ENCODE results near the gene NKD2.

NKD2 gene

DNA sequence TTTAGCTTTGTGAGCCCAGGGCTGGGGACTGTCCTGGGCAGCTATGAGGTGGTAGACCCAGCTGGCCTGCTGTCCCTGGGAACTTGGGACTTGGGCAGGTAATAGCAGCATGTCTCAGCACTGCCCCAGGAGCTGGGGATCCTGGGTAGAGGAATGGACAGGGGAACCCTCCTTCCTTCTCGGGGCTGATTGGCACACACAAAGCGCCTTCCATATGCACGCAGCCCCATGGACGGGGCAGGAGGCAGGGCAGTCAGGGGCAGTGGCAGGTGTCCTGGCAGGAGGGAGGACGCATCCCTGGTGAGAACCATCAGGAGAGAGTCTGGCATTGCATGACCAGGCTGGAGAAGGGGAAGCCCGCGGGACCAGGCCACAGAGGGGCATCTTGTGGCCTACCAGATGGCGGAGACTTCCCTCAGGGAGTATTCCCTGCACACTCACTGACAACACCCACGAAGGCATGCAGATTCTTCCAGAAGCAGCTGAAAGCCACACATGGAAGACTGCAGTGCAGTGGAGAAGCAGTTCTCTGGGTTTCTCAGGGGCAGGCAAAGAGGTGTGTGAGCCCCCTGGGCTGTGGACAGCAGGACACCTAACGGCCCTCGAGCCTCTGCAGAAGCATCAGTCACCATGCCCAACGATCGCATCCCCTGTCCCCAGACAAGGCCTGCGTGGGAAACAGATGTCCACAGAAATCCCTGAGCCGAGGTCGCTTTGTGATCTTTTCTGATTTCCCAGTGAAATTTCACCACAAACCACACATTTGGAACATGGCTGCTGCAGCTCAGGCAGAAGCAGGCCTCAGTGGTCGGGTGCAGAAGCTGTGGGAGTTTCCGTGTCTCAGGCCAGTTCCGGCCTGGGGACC, 7.0 kb upstream of the NKD2 start:
- no peaks in the 10 kb centered on the region for H3K36me3 ChIP-seq (ENCODE audit: insufficient read depth, low read length)
- no peaks in the 10 kb centered on the region for H3K9me3 ChIP-seq (ENCODE audit: control insufficient read depth, insufficient read depth, low read length)
- no peak overlapping the region for H3K9ac ChIP-seq (ENCODE audit: low read depth, low read length)
- peaks cover 5% of the 10 kb centered on the region; the same call in 1 of the 2 replicates for H3K4me1 ChIP-seq (ENCODE audit: insufficient read depth, low read length)

DNA sequence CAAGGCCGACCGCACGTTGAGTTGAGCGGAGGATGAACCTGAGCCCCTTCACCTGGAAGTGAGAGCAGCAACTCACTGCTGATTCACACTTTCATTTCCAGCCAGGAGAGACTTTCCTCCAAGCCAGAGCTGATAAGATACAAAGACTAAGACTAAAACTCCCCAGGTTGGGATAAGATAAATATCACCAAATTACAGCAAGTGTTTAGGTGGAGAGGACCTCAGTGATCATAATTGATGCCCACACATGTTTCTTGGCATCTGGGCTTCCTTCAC, 6.4 kb upstream of the NKD2 start:
- no peaks in the 10 kb centered on the region; the same call in 1 of the 2 replicates for H3K4me1 ChIP-seq (ENCODE audit: insufficient read depth, low read length)

DNA sequence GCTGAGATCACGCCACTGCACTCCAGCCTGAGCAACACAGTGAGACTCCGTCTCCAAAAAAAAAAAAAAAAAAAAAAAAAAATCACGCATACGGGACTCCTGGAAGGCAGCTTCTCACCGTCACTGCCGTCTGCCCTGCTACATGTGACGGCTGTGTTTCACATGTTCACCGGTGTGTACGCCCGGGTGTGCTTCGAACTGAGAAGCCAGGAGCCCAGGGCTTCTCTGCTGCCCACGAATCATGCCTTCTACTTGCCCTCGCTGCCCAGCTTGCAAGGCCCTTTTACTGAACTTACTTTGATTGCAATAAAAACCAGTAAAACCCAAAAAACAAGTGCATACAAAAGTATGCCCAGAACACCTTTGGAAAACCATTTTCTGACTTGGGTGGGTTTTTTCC, 5.8 kb upstream of the NKD2 start:
- Histone ChIP-seq H3K36me3 (ENCODE audit: insufficient read depth, low read length) (no peaks in the 10 kb centered on the region), H3K9ac (ENCODE audit: low read depth, low read length) (no peak overlapping the region), H3K4me1 (ENCODE audit: insufficient read depth, low read length) (no peaks in the 10 kb centered on the region; the same call in 1 of the 2 replicates), H3K9me3 (ENCODE audit: control insufficient read depth, insufficient read depth, low read length) (no peaks in the 10 kb centered on the region)

More for the DNA sequence above, 6.4 kb upstream of the NKD2 start:
- Histone ChIP-seq H3K9me3 (ENCODE audit: control insufficient read depth, insufficient read depth, low read length) (no peaks in the 10 kb centered on the region), H3K36me3 (ENCODE audit: insufficient read depth, low read length) (no peaks in the 10 kb centered on the region), H3K9ac (ENCODE audit: low read depth, low read length) (no peak overlapping the region)

DNA sequence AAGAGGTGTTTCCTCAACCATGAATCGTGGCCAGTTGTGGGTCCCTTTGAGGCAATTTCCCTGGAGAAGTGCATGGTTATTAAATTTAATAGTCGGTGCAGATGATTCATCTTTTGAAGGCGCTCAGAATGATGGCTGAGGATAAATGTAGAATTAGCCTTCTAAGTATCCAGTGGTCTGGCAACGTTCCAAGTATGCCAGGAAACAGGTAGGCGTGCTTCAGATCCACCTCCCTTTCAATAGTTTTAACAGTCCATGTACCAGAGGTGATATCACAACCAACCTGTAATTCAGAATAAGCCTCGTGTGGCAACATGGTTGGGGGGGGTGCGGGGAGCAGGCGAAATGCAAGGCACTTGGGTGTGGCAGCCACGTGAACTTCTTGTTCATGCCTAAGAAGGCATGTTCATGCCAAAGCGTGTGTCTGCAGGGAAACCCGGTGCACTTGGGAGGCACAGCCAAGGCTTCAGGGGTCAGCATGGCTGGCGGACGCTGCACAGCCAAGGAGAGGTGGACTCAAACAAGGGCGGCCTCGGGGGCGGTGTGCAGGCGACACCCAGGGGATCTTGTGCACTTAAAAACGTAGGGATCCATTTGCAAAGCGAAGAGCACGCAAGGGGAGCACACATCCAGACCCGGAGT, 5.2 kb upstream of the NKD2 start:
- Histone ChIP-seq H3K4me1 (ENCODE audit: insufficient read depth, low read length) (peaks cover 4% of the 10 kb centered on the region; the same call in 1 of the 2 replicates), H3K9ac (ENCODE audit: low read depth, low read length) (peak overlapping the region; percentile 48; the same call in 1 of the 2 replicates), H3K36me3 (ENCODE audit: insufficient read depth, low read length) (no peaks in the 10 kb centered on the region), H3K9me3 (ENCODE audit: control insufficient read depth, insufficient read depth, low read length) (no peaks in the 10 kb centered on the region)

DNA sequence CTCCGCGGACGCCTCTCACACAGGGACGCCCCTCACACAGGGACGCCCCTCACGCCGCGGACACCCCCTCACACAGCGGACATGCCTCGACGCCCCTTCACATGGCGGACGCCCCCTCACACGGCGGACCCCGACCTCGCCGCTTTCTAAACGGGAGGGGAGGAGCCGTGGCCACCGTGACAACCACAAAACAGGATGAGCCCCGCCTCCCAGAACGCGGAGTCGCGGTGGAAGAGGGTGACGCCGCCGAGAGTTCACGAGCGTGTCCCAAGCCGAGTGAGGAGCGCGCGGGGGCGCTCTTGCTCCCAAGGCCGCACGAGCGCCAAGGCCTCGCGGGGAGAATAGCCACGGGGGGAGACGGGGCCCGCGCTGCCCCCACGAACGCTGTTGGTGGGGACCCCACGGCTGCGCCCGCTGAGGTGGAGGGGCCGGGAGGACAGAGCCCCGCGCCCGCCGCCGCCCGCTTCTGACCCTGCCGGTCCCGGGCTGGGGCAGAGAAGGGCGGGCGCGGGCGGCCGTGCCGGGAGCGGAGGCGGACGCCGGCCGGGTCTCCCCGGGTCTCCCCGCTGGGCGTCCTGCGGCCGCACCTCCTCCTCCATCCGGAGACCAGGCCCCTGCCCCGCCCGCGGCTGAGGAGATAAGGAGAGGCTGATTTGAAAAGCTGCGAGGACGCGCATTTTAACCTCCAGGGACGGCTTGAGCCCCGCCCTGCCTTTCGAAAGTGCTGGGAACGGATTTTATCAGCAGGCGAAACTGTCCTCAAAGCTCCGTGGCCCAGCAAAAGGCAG, 3.9 kb upstream of the NKD2 start:
- peak overlapping the region; percentile 48 for H3K9ac ChIP-seq (ENCODE audit: low read depth, low read length)
- H3K36me3 ChIP-seq (ENCODE audit: insufficient read depth, low read length): no peaks in the 10 kb centered on the region
- no peaks in the 10 kb centered on the region for H3K9me3 ChIP-seq (ENCODE audit: control insufficient read depth, insufficient read depth, low read length)
- H3K4me1 ChIP-seq (ENCODE audit: insufficient read depth, low read length): peaks cover 4% of the 10 kb centered on the region; the same call in 1 of the 2 replicates

DNA sequence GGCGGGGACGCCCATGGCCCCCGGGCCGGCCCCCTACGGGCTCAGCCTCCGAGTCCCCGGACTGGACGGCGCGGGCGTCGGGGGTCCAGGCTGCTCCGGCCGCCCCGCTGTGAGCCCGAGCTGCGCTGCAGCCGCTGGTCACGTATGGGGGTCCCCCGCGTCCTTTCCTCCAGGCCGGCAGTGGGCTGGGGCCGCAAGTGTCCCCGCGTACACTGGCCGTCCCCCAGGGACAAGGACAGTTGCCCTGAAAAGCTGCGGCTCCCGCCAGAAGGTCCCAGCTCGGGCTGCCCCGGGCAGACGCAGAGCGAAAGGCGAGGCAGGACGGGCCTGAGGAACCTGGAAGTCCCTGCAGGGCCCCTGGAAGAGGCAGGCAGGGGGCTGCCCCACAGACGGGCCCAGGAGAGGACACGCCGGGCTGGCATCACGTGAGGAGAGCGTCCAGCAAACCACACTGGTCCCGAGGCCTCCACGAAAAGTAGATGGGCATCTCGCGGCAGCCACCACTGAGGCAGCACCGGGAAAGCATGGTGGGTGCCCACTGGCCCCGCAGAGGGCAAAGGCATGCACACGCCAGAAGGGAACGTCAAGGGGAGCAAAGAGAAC, 3.3 kb upstream of the NKD2 start:
- peaks cover 4% of the 10 kb centered on the region; the same call in 1 of the 2 replicates for H3K4me1 ChIP-seq (ENCODE audit: insufficient read depth, low read length)
- H3K36me3 ChIP-seq (ENCODE audit: insufficient read depth, low read length): no peaks in the 10 kb centered on the region
- H3K9me3 ChIP-seq (ENCODE audit: control insufficient read depth, insufficient read depth, low read length): no peaks in the 10 kb centered on the region
- peak overlapping the region; percentile 48 for H3K9ac ChIP-seq (ENCODE audit: low read depth, low read length)

DNA sequence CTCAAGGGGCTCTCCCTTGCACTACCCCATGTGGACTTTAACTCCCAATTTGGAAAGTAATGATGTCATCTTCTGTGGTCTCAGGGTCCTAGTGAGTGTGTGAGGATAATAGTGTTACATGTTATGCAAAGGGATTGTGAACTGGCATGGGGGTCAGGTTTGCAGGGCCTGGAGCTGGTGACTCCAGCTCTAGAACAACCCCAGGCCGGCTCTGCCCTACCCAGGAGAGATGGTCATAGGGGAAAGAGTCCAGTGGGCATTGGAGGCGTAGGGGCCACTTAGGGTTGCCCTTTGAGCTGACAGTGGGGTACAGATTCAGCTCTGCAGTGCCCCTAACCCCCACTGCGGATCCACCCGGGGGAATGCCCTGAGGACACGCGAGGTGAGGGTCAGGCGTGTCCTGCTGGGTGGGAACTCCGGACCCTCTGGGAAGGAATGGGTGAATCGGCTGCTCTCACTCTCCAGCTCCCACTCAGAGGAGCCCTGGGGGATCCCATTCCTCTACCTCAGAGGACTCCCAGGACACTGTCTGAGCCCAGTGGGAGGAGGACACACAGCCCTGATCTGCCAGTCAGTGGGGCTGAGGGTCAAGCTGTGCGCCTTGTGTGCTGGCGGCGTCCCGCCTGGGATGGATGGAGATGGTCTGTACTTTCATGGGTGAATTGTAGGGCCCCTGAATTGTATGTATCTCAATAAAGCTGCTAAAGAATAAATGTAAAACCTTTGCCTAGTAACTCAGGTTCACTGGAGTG, 2.5 kb upstream of the NKD2 start:
- peaks cover 7% of the 10 kb centered on the region; the same call in 1 of the 2 replicates for H3K4me1 ChIP-seq (ENCODE audit: insufficient read depth, low read length)
- H3K9me3 ChIP-seq (ENCODE audit: control insufficient read depth, insufficient read depth, low read length): no peaks in the 10 kb centered on the region
- no peaks in the 10 kb centered on the region for H3K36me3 ChIP-seq (ENCODE audit: insufficient read depth, low read length)
- no peak overlapping the region for H3K9ac ChIP-seq (ENCODE audit: low read depth, low read length)

DNA sequence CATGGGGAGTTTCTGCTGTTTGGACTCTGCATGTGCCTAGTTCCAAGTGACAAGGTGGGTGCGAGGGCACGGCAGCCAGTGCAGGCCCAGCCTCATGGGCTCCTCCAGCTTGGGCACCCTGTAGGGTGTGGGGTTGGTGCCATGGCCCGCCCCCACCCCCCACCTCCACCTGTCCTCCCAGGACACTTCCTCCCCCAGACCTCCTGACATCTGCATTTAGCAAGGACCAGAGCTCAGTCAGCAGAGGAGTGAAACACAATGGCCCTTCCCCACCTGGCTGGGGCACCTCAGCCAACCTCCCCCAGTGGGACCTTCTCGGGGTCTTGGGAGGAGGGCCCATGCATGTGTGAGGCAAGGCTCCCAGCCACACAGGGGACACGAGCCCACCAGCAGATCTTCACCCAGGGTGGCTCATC, 1.9 kb upstream of the NKD2 start:
- no peak overlapping the region for H3K9ac ChIP-seq (ENCODE audit: low read depth, low read length)
- peaks cover 7% of the 10 kb centered on the region; the same call in 1 of the 2 replicates for H3K4me1 ChIP-seq (ENCODE audit: insufficient read depth, low read length)
- H3K36me3 ChIP-seq (ENCODE audit: insufficient read depth, low read length): no peaks in the 10 kb centered on the region
- no peaks in the 10 kb centered on the region for H3K9me3 ChIP-seq (ENCODE audit: control insufficient read depth, insufficient read depth, low read length)

DNA sequence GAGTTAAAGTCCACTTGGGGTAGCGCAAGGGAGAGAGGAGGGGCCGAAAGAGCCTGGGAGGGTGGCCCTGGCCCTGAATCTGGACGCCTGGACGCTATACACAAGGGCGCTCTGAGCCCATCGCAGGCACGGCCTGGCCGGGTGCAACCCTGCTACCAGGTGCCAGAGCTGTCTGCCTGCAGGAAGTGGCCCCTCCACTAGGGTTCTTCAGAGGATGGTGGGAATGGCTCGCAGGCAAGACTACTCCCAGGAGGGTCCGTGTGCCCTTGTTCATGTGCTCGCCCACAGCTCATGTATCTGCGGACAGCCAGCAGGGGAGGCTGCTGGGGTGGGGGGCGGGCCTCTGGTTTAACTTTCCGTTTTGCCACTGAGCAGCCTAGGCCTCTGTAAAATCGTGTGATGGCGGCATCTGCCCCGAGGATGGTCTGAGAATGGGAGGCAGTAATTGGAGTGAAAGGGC, 1.4 kb upstream of the NKD2 start:
- Histone ChIP-seq H3K9ac (ENCODE audit: low read depth, low read length) (no peak overlapping the region), H3K36me3 (ENCODE audit: insufficient read depth, low read length) (no peaks in the 10 kb centered on the region), H3K4me1 (ENCODE audit: insufficient read depth, low read length) (peaks cover 7% of the 10 kb centered on the region; the same call in 1 of the 2 replicates), H3K9me3 (ENCODE audit: control insufficient read depth, insufficient read depth, low read length) (no peaks in the 10 kb centered on the region)

DNA sequence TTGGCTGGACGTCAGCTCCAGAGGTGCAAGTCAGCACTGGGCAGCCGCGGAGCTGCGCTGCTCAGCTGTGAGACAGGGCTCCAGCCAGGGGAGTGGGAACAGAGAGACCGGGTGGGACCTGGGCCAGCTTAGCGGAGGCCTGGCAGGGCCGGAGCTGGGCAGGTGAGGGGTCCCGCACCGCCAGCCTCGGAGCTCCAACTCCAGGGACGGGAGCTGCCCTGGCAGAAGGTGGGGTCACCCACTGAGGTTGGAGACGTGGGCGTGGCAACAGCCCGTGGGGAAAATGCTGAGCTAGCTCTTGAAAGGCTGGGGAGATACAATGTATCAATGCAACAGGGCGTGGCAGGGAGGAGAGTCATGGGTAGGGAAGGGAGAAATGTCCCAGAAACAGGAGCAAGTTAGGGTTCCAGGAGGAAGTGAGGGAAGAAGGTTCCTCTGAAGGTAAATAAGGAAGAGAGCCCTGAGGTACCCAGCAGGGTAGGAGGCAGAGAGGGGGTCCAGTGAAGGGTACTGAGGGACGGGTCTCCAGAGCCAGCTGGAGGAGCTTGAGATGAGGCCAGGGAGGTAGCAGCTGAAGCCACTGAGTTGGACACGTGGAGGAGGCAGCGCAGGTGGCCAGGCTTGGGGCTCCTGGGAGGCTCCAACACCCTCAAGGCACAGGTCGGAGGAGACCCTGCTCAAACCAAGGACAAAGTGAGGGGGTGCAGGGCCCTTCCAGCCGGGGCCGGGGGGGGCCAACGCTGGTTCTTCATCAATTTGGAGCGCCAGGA, 736 bp upstream of the NKD2 start:
- Histone ChIP-seq H3K4me1 (ENCODE audit: insufficient read depth, low read length) (peaks cover 7% of the 10 kb centered on the region; the same call in 1 of the 2 replicates), H3K9ac (ENCODE audit: low read depth, low read length) (no peak overlapping the region), H3K9me3 (ENCODE audit: control insufficient read depth, insufficient read depth, low read length) (no peaks in the 10 kb centered on the region), H3K36me3 (ENCODE audit: insufficient read depth, low read length) (no peaks in the 10 kb centered on the region)

DNA sequence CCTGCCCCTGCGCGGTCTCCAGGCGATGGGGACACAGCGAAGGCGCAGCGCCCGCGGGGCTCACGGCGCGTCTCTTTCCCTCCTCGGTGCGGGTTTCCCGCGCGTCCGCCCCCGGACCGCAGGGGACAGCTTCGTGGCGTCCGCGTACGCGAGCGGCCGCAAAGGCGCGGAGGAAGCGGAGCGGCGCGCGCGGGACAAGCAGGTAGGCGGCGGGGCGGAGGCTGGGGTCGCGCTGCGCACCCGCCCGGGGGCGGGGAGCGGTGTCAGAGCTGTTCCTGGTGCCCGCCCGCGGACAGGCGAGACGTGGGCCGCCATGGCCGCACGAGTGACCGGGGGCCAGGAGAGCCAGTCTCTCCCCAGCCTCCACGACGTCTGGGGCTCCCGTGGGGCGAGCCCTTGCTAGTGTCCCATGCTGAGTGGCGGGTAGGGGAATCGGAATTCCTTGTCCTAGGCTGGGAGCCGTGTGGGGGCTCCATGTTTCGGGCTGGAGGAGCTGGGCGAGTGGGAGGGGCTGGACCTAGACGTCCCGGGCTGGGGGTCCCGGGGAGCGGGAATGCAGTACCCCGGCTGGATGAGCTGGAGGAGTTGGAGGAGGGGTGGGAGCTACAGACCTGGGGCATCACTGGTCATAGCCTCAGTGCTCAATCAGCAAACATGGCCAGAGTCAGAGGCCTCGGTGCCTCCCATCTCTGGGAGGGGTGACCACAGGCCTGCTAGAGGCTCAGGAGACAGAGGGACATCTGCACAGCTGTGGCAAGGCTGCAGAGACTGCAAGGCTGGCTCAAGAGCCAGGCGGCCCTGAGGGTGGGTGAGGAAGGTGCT, 968 bp downstream of the NKD2 start:
- Histone ChIP-seq H3K36me3 (ENCODE audit: insufficient read depth, low read length) (no peaks in the 10 kb centered on the region), H3K9me3 (ENCODE audit: control insufficient read depth, insufficient read depth, low read length) (no peaks in the 10 kb centered on the region), H3K4me1 (ENCODE audit: insufficient read depth, low read length) (peaks cover 7% of the 10 kb centered on the region; the same call in 1 of the 2 replicates), H3K9ac (ENCODE audit: low read depth, low read length) (peak overlapping the region; percentile 55; the same call in 1 of the 2 replicates)

DNA sequence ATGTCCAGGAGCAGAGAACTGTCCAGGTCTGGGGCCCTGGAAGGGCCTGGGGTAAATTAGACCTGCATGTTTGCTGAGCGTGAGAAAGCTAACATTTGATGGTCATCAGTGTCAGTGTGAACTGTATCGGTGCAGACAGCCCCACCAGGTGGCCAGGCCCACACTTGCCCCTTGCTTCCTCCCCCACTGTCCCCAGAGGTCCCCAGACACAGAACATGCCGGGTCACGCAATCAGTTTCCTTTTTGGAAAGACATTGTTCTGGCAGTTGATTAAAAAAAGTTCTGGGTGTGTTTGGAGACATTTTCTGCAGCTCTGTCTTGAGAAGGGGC, 1.5 kb downstream of the NKD2 start:
- H3K36me3 ChIP-seq (ENCODE audit: insufficient read depth, low read length): no peaks in the 10 kb centered on the region
- peaks cover 7% of the 10 kb centered on the region; the same call in 1 of the 2 replicates for H3K4me1 ChIP-seq (ENCODE audit: insufficient read depth, low read length)
- H3K9me3 ChIP-seq (ENCODE audit: control insufficient read depth, insufficient read depth, low read length): no peaks in the 10 kb centered on the region
- no peak overlapping the region for H3K9ac ChIP-seq (ENCODE audit: low read depth, low read length)
